CD4-positive, alpha-beta T cell (primary cell): ENCODE results near the gene LNPEP. TPM values are rescaled to one million over a fixed set of nuclear protein-coding genes. Genes with fewer than 3 reads are reported as not detected.

Experiments
- ATAC-seq: fragments of 200-7000 bp; cut with Tn5 transposase; one replicate; pipeline ENCODE4 v1.10.0; 2022; ENCODE audit warnings: mild to moderate bottlenecking; ENCODE audit not compliant: poor library complexity
- CTCF ChIA-PET: fragments of 350-600 bp; sonication (Branson Sonifier 250); formaldehyde crosslinking; loops from one replicate; lab custom pipeline; 2021; ENCODE audit warnings: antibody characterized with exemption, inconsistent platforms; lab: Charles Lee
- POLR2A ChIA-PET: fragments of 350-600 bp; sonication (Branson Sonifier 250); formaldehyde crosslinking; loops from one replicate; lab custom pipeline; 2021; ENCODE audit warnings: antibody characterized with exemption, inconsistent platforms; lab: Charles Lee
- DNase-seq, 14 experiments: peaks; one replicate each; pipeline ENCODE4 v3.0.0-alpha.2; 2013 to 2020; ENCODE audit warnings: mixed read lengths in 2 of 14
- H3K27ac ChIP-seq, 2 donors: one replicate each; pipeline versions ENCODE4 v1.5.1 to v1.7.0; 2013; ENCODE audit warnings: low read length in 2 of 2, low read depth in 1 of 2, mild to moderate bottlenecking in 1 of 2
- H3K27me3 ChIP-seq, 2 experiments: 1 replicate in 1 of 2; 2 replicates in 1 of 2; pipeline versions ENCODE4 v1.6.1 to v1.7.0; 2013; ENCODE audit warnings: low read length in 2 of 2, control low read depth in 1 of 2, mild to moderate bottlenecking in 1 of 2, moderate library complexity in 1 of 2; ENCODE audit not compliant: insufficient read depth in 2 of 2, control insufficient read depth in 1 of 2
- H3K36me3 ChIP-seq: one replicate; pipeline ENCODE4 v1.6.1; 2013; ENCODE audit warnings: low read length, control low read depth; ENCODE audit not compliant: insufficient read depth
- H3K4me1 ChIP-seq: one replicate; pipeline ENCODE4 v1.6.1; 2013; ENCODE audit warnings: low read length, control low read depth; ENCODE audit not compliant: insufficient read depth
- H3K4me3 ChIP-seq: one replicate; pipeline ENCODE4 v1.5.1; 2013; ENCODE audit warnings: mild to moderate bottlenecking, low read length, moderate library complexity
- H3K9me3 ChIP-seq, 2 experiments: 1 replicate in 1 of 2; 2 replicates in 1 of 2; pipeline versions ENCODE4 v1.6.1 to v1.7.0; 2013; ENCODE audit warnings: low read length in 2 of 2, mild to moderate bottlenecking in 2 of 2, control low read depth in 1 of 2, moderate library complexity in 1 of 2; ENCODE audit not compliant: control insufficient read depth in 1 of 2, insufficient read depth in 1 of 2
- H3K27ac Mint-ChIP-seq: one replicate; pipeline ENCODE4 v1.8.0; 2020; ENCODE audit warnings: mixed read lengths
- H3K27me3 Mint-ChIP-seq: one replicate; pipeline ENCODE4 v1.8.0; 2021; ENCODE audit warnings: mixed read lengths
- H3K36me3 Mint-ChIP-seq: one replicate; pipeline ENCODE4 v1.8.0; 2021; ENCODE audit warnings: low read depth, mixed read lengths
- H3K4me1 Mint-ChIP-seq: one replicate; pipeline ENCODE4 v1.8.0; 2021; ENCODE audit warnings: low read depth, mixed read lengths
- H3K4me3 Mint-ChIP-seq: one replicate; pipeline ENCODE4 v1.8.0; 2020; ENCODE audit warnings: mild to moderate bottlenecking, mixed read lengths
- H3K9me3 Mint-ChIP-seq: one replicate; pipeline ENCODE4 v1.8.0; 2020; ENCODE audit warnings: mixed read lengths
- CTCF ChIP-seq: fragments of 200-600 bp; IDR thresholded peaks from one replicate; pipeline ENCODE4 v1.8.0; 2022; ENCODE audit warnings: antibody characterized with exemption, mild to moderate bottlenecking
- intact Hi-C, 2 experiments: fragments of 100-400 bp; cut with DNase I in 1 of 2; cut with micrococcal nuclease in 1 of 2; formaldehyde crosslinking; loops; one replicate each; pipeline versions ENCODE4 v1.15.1 to v1.9.0; 2023 to 2025; cut with DNase I, micrococcal nuclease
- total RNA-seq, 174 experiments: library from RNA in 2 of 174; stranded (reverse) in 2 of 174; gene quantifications; one replicate each; pipeline ENCODE4 v1.2.3 and lab custom pipeline; 2021 to 2026

Gene LNPEP
- total RNA-seq, 2 experiments from 2014 or later: 52.0 to 52.7 TPM

GRCh38 chr5:97011567-97011966 lies 75.7 kb downstream of the LNPEP start:
- TF ChIP-seq CTCF: no peak
- POLR2A ChIA-PET: interaction anchor here (1.4 kb wide), 1 partner anchor 76 kb away, joined by 4 read pairs; the partner anchor contains the start of gene LNPEP
- H3K9me3 ChIP-seq: no peaks in the 10 kb centered on the region
- H3K4me3 ChIP-seq: no peak overlapping the region
- Mint-ChIP-seq H3K36me3 (peaks cover 79% of the 10 kb centered on the region), H3K4me3 (no peak overlapping the region), H3K27ac (no peak overlapping the region), H3K27me3 (no peaks in the 10 kb centered on the region), H3K9me3 (no peaks in the 10 kb centered on the region), H3K4me1 (peaks cover 37% of the 10 kb centered on the region)
- H3K27me3 ChIP-seq: no peaks in the 10 kb centered on the region
- intact Hi-C loops: loop anchor here in 1 of 2 experiments (10.0 kb wide), 1 partner anchor 1873 kb away; no protein-coding TSS in a partner anchor
- CTCF ChIA-PET: interaction anchor here (1.8 kb wide), 1 partner anchor 141 kb away, joined by 3 read pairs; no protein-coding TSS in a partner anchor
- H3K36me3 ChIP-seq: peaks cover 64% of the 10 kb centered on the region
- no peak for DNase-seq
- peaks cover 4% of the 10 kb centered on the region for H3K4me1 ChIP-seq
- ATAC-seq: no peak
- no peak overlapping the region for H3K27ac ChIP-seq

- H3K4me3 ChIP-seq: no peak overlapping the region
- Mint-ChIP-seq H3K27me3 (no peaks in the 10 kb centered on the region), H3K4me3 (no peak overlapping the region), H3K9me3 (no peaks in the 10 kb centered on the region), H3K36me3 (peaks cover 98% of the 10 kb centered on the region), H3K27ac (no peak overlapping the region), H3K4me1 (peaks cover 29% of the 10 kb centered on the region)
- CTCF ChIA-PET: interaction anchor here (0.9 kb wide), 1 partner anchor 142 kb away, joined by 3 read pairs; no protein-coding TSS in a partner anchor
- H3K4me1 ChIP-seq: peaks cover 4% of the 10 kb centered on the region
- ATAC-seq: no peak
- no peaks in the 10 kb centered on the region for H3K27me3 ChIP-seq
- no peak for DNase-seq
- no peak overlapping the region for H3K27ac ChIP-seq
- H3K9me3 ChIP-seq: no peaks in the 10 kb centered on the region
- peaks cover 82% of the 10 kb centered on the region for H3K36me3 ChIP-seq
- TF ChIP-seq CTCF: no peak
- POLR2A ChIA-PET: no interaction called here
- intact Hi-C loops: loop anchor here in 1 of 2 experiments (10.0 kb wide), 2 partner anchors 255 to 1865 kb away; no protein-coding TSS in a partner anchor
Observed at GRCh38 chr5:97019435-97020117, 83.7 kb downstream of the LNPEP start.

GRCh38 chr5:97021416-97021815 lies 85.5 kb downstream of the LNPEP start:
- ATAC-seq: no peak
- H3K27me3 Mint-ChIP-seq: no peaks in the 10 kb centered on the region
- Histone ChIP-seq H3K4me3 (no peak overlapping the region), H3K27me3 (no peaks in the 10 kb centered on the region), H3K36me3 (peaks cover 80% of the 10 kb centered on the region), H3K4me1 (peaks cover 4% of the 10 kb centered on the region), H3K27ac (no peak overlapping the region), H3K9me3 (no peaks in the 10 kb centered on the region)
- ChIA-PET CTCF (interaction anchor here (0.8 kb wide), 1 partner anchor 153 kb away, joined by 3 read pairs; no protein-coding TSS in a partner anchor), POLR2A (interaction anchor here (0.6 to 1.2 kb wide), 2 partner anchors 145 to 257 kb away, joined by 4 to 5 read pairs; partner anchors contain the start of gene ERAP2)
- H3K36me3 Mint-ChIP-seq: peaks cover 97% of the 10 kb centered on the region
- H3K4me1 Mint-ChIP-seq: peaks cover 23% of the 10 kb centered on the region
- no peak overlapping the region for H3K4me3 Mint-ChIP-seq
- no peak for DNase-seq
- no peaks in the 10 kb centered on the region for H3K9me3 Mint-ChIP-seq
- intact Hi-C loops: loop anchor here in 1 of 2 experiments (10.0 kb wide), 1 partner anchor 257 kb away; no protein-coding TSS in a partner anchor
- H3K27ac Mint-ChIP-seq: no peak overlapping the region
- no peak for TF ChIP-seq CTCF
